ENCODE results near the gene TTC3.
A peak's percentile ranks its signal among the peaks of the same experiment; 100 is the strongest.

The TTC3 gene

DNA sequence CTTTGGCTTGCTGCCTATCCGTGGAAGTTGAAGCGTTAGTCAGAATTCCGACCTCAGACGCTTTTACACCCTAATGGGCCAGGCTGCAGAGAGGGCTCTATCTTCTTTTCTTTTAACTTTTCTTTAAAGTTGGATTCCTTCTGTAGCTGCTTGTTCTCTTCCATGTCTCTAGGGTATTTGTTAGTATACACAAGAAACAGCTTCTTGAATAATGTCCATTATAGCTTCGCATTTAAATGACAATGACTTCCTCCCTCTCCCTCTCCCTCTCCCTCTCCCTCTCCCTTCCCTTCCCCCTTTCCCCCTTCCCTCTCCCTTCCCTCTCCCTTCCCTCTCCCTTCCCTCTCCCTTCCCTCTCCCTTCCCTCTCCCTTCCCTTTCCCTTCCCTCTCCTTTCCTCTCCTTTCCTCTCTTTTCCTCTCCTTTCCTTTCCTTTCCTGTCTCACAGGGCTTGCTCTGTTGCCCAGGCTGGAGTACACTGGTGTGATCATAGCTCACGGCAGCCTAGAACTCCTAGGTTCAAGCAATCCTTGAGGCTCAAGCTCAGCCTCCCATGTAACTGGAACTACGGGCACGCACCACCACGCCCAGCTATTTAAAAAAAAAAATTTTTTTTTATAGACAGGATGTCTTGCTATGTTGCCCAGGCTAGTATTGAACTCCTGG, 33.5 kb upstream of the TTC3 start:
- Histone ChIP-seq H4K8ac (ENCODE audit: low read depth, low read length) (no peak overlapping the region), H3K4me3 (ENCODE audit: low read length in 2 of 2) (no peak overlapping the region), H3K14ac (ENCODE audit: low read length) (no peak overlapping the region), H3K36me3 (replicated peaks in 1 of 2; ENCODE audit: control insufficient read depth in 2 of 2, insufficient read depth in 2 of 2, low read length in 2 of 2) (no peaks in the 10 kb centered on the region), H4K91ac (ENCODE audit: low read depth, low read length, poor library complexity) (no peak overlapping the region), H3K27me3 (ENCODE audit: control insufficient read depth in 3 of 3, insufficient read depth in 3 of 3, low read depth in 1 of 3, low read length in 3 of 3) (no peaks in the 10 kb centered on the region), H3K9ac (ENCODE audit: low read depth, low read length, poor library complexity) (no peak overlapping the region), H2BK15ac (ENCODE audit: low read length) (no peak overlapping the region), H2BK120ac (ENCODE audit: low read depth, low read length) (no peak overlapping the region), H3K4ac (ENCODE audit: low read length) (no peak overlapping the region), H3K4me1 (ENCODE audit: control insufficient read depth in 2 of 2, insufficient read depth in 1 of 2, low read depth in 1 of 2, low read length in 2 of 2) (peaks cover 6 to 7% of the 10 kb centered on the region in 2 donors), H3K23ac (ENCODE audit: low read depth, low read length, poor library complexity) (no peak overlapping the region), H3K79me1 (ENCODE audit: low read depth, low read length) (peaks cover under 1% of the 10 kb centered on the region), H2BK12ac (ENCODE audit: low read length) (no peak overlapping the region), H3K18ac (ENCODE audit: low read length) (no peak overlapping the region), H2AFZ (ENCODE audit: low read length) (peak overlapping the region; percentile 75), H2BK5ac (ENCODE audit: low read length) (no peak overlapping the region), H3K9me3 (replicated peaks in 1 of 2; ENCODE audit: control insufficient read depth in 2 of 2, insufficient read depth in 1 of 2, low read depth in 1 of 2, low read length in 2 of 2) (no peaks in the 10 kb centered on the region), H2AK5ac (ENCODE audit: low read depth, low read length) (no peak overlapping the region), H3K27ac (replicated peaks; ENCODE audit: low read length) (no peak overlapping the region), H3K4me2 (ENCODE audit: insufficient read depth, low read length, poor library complexity, severe bottlenecking) (no peak overlapping the region)
- DNase-seq (ENCODE audit: low spot score), result no peak
- no CpG with 5 or more reads among the region's 9 CpGs for WGBS, 2 donors (ENCODE audit: extremely low coverage in 2 of 2, insufficient read length in 2 of 2, insufficient replicate concordance in 1 of 2)

DNA sequence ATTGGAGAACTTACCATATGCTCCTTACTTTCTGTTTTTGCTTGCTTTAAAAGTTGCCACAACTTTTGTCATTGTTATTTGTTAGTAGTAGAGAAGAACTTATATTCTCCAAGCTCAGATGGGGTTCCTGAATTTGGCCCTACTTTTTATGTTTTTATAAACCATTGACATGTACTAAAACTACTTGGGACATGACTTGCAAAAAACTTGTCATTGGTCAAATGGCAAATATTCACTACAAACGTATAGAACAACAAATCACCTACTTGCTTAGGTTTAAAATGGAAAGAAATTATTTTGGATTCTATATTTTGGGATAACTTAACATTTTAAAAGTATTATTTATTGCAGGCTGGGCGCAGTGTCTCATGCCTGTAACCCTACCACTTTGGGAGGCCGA, 32.8 kb upstream of the TTC3 start:
- no peak overlapping the region for H2AFZ ChIP-seq (ENCODE audit: low read length)
- no peak overlapping the region for H3K27ac ChIP-seq (replicated peaks; ENCODE audit: low read length)
- H2BK15ac ChIP-seq (ENCODE audit: low read length), result no peak overlapping the region
- WGBS, 2 donors (ENCODE audit: extremely low coverage in 2 of 2, insufficient read length in 2 of 2, insufficient replicate concordance in 1 of 2), result no CpG with 5 or more reads among the region's 3 CpGs
- H2BK5ac ChIP-seq (ENCODE audit: low read length), result no peak overlapping the region
- peaks cover 6 to 7% of the 10 kb centered on the region in 2 donors for H3K4me1 ChIP-seq (ENCODE audit: control insufficient read depth in 2 of 2, insufficient read depth in 1 of 2, low read depth in 1 of 2, low read length in 2 of 2)
- no peak overlapping the region for H3K9ac ChIP-seq (ENCODE audit: low read depth, low read length, poor library complexity)
- H3K79me1 ChIP-seq (ENCODE audit: low read depth, low read length), result peaks cover 2% of the 10 kb centered on the region
- H4K91ac ChIP-seq (ENCODE audit: low read depth, low read length, poor library complexity), result no peak overlapping the region
- H3K9me3 ChIP-seq (replicated peaks in 1 of 2; ENCODE audit: control insufficient read depth in 2 of 2, insufficient read depth in 1 of 2, low read depth in 1 of 2, low read length in 2 of 2), result no peaks in the 10 kb centered on the region
- no peak overlapping the region for H2BK12ac ChIP-seq (ENCODE audit: low read length)
- no peak overlapping the region for H3K23ac ChIP-seq (ENCODE audit: low read depth, low read length, poor library complexity)
- H3K27me3 ChIP-seq (ENCODE audit: control insufficient read depth in 3 of 3, insufficient read depth in 3 of 3, low read depth in 1 of 3, low read length in 3 of 3), result no peaks in the 10 kb centered on the region
- no peak overlapping the region for H3K14ac ChIP-seq (ENCODE audit: low read length)
- no peak overlapping the region for H3K4me3 ChIP-seq (ENCODE audit: low read length in 2 of 2)
- H3K36me3 ChIP-seq (replicated peaks in 1 of 2; ENCODE audit: control insufficient read depth in 2 of 2, insufficient read depth in 2 of 2, low read length in 2 of 2), result no peaks in the 10 kb centered on the region
- H3K18ac ChIP-seq (ENCODE audit: low read length), result no peak overlapping the region
- no peak overlapping the region for H2AK5ac ChIP-seq (ENCODE audit: low read depth, low read length)
- no peak overlapping the region for H2BK120ac ChIP-seq (ENCODE audit: low read depth, low read length)
- no peak overlapping the region for H3K4ac ChIP-seq (ENCODE audit: low read length)
- H4K8ac ChIP-seq (ENCODE audit: low read depth, low read length), result no peak overlapping the region
- no peak overlapping the region for H3K4me2 ChIP-seq (ENCODE audit: insufficient read depth, low read length, poor library complexity, severe bottlenecking)
- no peak for DNase-seq (ENCODE audit: low spot score)

DNA sequence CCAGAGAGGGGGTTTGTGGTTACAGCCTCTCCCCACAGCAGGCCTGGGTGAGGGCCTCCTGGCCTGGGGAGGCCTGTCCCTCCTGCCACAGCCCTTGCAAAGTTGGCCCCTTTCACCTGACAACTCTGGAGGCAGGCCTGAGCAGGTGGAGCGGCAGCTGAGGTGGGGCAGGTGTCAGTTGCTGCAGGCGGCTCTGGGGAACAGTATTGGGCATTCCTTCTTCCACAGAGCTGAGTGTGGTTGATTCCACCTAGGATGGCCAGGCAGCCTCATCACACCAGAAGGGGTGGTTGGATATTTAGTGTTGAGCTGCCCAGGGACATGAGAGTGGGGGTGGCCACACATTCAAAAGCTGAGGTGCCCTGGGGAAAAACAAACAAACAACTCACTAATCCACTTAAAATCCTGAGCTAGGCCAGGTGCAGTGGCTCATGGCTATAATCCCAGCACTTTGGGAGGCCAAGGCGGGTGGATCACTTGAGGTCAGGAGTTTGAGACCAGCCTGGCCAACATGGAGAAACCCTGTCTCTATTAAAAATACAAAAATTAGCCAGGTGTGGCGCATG, 31.3 kb upstream of the TTC3 start:
- Histone ChIP-seq H3K14ac (ENCODE audit: low read length) (peak overlapping the region; percentile 79), H3K23ac (ENCODE audit: low read depth, low read length, poor library complexity) (peak overlapping the region; percentile 55), H3K4me2 (ENCODE audit: insufficient read depth, low read length, poor library complexity, severe bottlenecking) (no peak overlapping the region), H3K4ac (ENCODE audit: low read length) (no peak overlapping the region), H3K27ac (replicated peaks; ENCODE audit: low read length) (no peak overlapping the region), H4K91ac (ENCODE audit: low read depth, low read length, poor library complexity) (peak overlapping the region; percentile 83), H3K27me3 (ENCODE audit: control insufficient read depth in 3 of 3, insufficient read depth in 3 of 3, low read depth in 1 of 3, low read length in 3 of 3) (no peaks in the 10 kb centered on the region), H2BK5ac (ENCODE audit: low read length) (no peak overlapping the region), H4K8ac (ENCODE audit: low read depth, low read length) (no peak overlapping the region), H3K9me3 (replicated peaks in 1 of 2; ENCODE audit: control insufficient read depth in 2 of 2, insufficient read depth in 1 of 2, low read depth in 1 of 2, low read length in 2 of 2) (no peaks in the 10 kb centered on the region), H2BK120ac (ENCODE audit: low read depth, low read length) (no peak overlapping the region), H2AK5ac (ENCODE audit: low read depth, low read length) (peak overlapping the region; percentile 97), H3K18ac (ENCODE audit: low read length) (peak overlapping the region; percentile 85), H3K9ac (ENCODE audit: low read depth, low read length, poor library complexity) (no peak overlapping the region), H3K4me1 (ENCODE audit: control insufficient read depth in 2 of 2, insufficient read depth in 1 of 2, low read depth in 1 of 2, low read length in 2 of 2) (peaks cover 6 to 7% of the 10 kb centered on the region in 2 donors), H3K4me3 (ENCODE audit: low read length in 2 of 2) (no peak overlapping the region), H2BK15ac (ENCODE audit: low read length) (no peak overlapping the region), H3K79me1 (ENCODE audit: low read depth, low read length) (peaks cover 2% of the 10 kb centered on the region), H2AFZ (ENCODE audit: low read length) (peak overlapping the region; percentile 7), H3K36me3 (replicated peaks in 1 of 2; ENCODE audit: control insufficient read depth in 2 of 2, insufficient read depth in 2 of 2, low read length in 2 of 2) (no peaks in the 10 kb centered on the region), H2BK12ac (ENCODE audit: low read length) (peak overlapping the region; percentile 36)
- DNase-seq (ENCODE audit: low spot score), result no peak
- no CpG with 5 or more reads among the region's 4 CpGs for WGBS, 2 donors (ENCODE audit: extremely low coverage in 2 of 2, insufficient read length in 2 of 2, insufficient replicate concordance in 1 of 2)

DNA sequence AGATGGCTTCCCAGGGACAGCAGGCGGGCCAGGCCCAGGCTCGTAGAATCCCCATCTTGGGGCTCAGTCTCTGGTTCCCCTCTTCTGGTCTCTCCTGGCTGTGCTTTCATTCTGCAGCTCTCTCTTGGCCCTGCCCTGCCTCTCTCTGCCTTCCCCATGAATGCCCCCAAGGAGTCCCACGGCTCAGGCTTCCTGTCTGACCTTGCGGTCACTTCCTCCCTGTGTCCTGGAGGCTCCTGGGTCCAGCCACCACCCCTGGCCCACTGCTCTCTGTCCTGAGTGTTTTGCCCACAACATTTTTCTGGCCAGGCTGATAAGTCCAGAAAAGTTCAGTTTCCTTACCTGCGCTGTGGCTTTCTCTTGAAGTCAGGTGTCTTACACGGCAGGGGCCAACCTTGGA, 29.2 kb upstream of the TTC3 start:
- H4K91ac ChIP-seq (ENCODE audit: low read depth, low read length, poor library complexity), result no peak overlapping the region
- no CpG with 5 or more reads among the region's 6 CpGs for WGBS, 2 donors (ENCODE audit: extremely low coverage in 2 of 2, insufficient read length in 2 of 2, insufficient replicate concordance in 1 of 2)
- H3K23ac ChIP-seq (ENCODE audit: low read depth, low read length, poor library complexity), result no peak overlapping the region
- no peak overlapping the region for H4K8ac ChIP-seq (ENCODE audit: low read depth, low read length)
- no peak overlapping the region for H3K4me2 ChIP-seq (ENCODE audit: insufficient read depth, low read length, poor library complexity, severe bottlenecking)
- H3K79me1 ChIP-seq (ENCODE audit: low read depth, low read length), result peaks cover 2% of the 10 kb centered on the region
- peak overlapping the region; percentile 88 for H2AFZ ChIP-seq (ENCODE audit: low read length)
- no peak overlapping the region for H3K4me3 ChIP-seq (ENCODE audit: low read length in 2 of 2)
- H2AK5ac ChIP-seq (ENCODE audit: low read depth, low read length), result no peak overlapping the region
- H3K14ac ChIP-seq (ENCODE audit: low read length), result no peak overlapping the region
- no peak overlapping the region for H2BK15ac ChIP-seq (ENCODE audit: low read length)
- no peaks in the 10 kb centered on the region for H3K36me3 ChIP-seq (replicated peaks in 1 of 2; ENCODE audit: control insufficient read depth in 2 of 2, insufficient read depth in 2 of 2, low read length in 2 of 2)
- H3K4ac ChIP-seq (ENCODE audit: low read length), result no peak overlapping the region
- no peak overlapping the region for H3K27ac ChIP-seq (replicated peaks; ENCODE audit: low read length)
- H2BK5ac ChIP-seq (ENCODE audit: low read length), result peak overlapping the region; percentile 54
- H2BK120ac ChIP-seq (ENCODE audit: low read depth, low read length), result no peak overlapping the region
- no peaks in the 10 kb centered on the region for H3K9me3 ChIP-seq (replicated peaks in 1 of 2; ENCODE audit: control insufficient read depth in 2 of 2, insufficient read depth in 1 of 2, low read depth in 1 of 2, low read length in 2 of 2)
- peak overlapping the region; percentile 77 for H3K18ac ChIP-seq (ENCODE audit: low read length)
- H2BK12ac ChIP-seq (ENCODE audit: low read length), result no peak overlapping the region
- H3K9ac ChIP-seq (ENCODE audit: low read depth, low read length, poor library complexity), result no peak overlapping the region
- peaks cover 7 to 13% of the 10 kb centered on the region in 2 donors for H3K4me1 ChIP-seq (ENCODE audit: control insufficient read depth in 2 of 2, insufficient read depth in 1 of 2, low read depth in 1 of 2, low read length in 2 of 2)
- DNase-seq (ENCODE audit: low spot score), result no peak
- H3K27me3 ChIP-seq (ENCODE audit: control insufficient read depth in 3 of 3, insufficient read depth in 3 of 3, low read depth in 1 of 3, low read length in 3 of 3), result no peaks in the 10 kb centered on the region

Measured in neuronal stem cell (in vitro differentiated cells).